ENCODE measurements around the gene SLC35F3.

GRCh38 chr1:234067581-234068337 lies 163.3 kb downstream of the SLC35F3 start:
- no peak for TF ChIP-seq CTCF (IDR thresholded peaks at IDR 0.05)
- no peak for TF ChIP-seq POLR2A (IDR thresholded peaks at IDR 0.05)

All from right lobe of liver (tissue), 4 donors.